Lower leg skin (tissue), 4 donors: ENCODE data around the gene FUBP1. TPM values are rescaled to one million over a fixed set of nuclear protein-coding genes. Genes with fewer than 3 reads are reported as not detected.

ENCODE experiments used
- DNase-seq, 2 donors: peaks; one replicate each; pipeline ENCODE4 v3.0.0-alpha.2; 2019; ENCODE audit warnings: low spot score in 2 of 2
- H3K4me3 ChIP-seq: fragments of 200-600 bp; sonication (generic); 2 replicates; pipeline ENCODE4 v1.5.1; 2017; ENCODE audit warnings: mild to moderate bottlenecking, low read depth; ENCODE audit not compliant: poor library complexity, severe bottlenecking
- POLR2A ChIP-seq, 2 donors: fragments of 450-650 bp; IDR thresholded peaks; one replicate each; pipeline ENCODE4 v1.6.1; 2016 to 2017; ENCODE audit warnings: antibody characterized with exemption in 2 of 2, mild to moderate bottlenecking in 1 of 2, moderate library complexity in 1 of 2
- WGBS, 2 donors: methylation state at CpG; one replicate each; pipeline ENCODE4 v1.1.5; 2018; 5-methylcytosine and 5-hydroxymethylcytosine counted together
- intact Hi-C: fragments of 100-400 bp; cut with DNase I; formaldehyde crosslinking; loops from one replicate; pipeline ENCODE4 v1.15.0; 2023; ENCODE audit warnings: low total_unique reads
- total RNA-seq, 4 donors: library from RNA; depleted of rRNA; stranded (reverse); fragments of >200 nt; gene quantifications; one replicate each; pipeline ENCODE4 v1.1.0, GENCODE V29; 2016
- TF ChIP-seq, protein P1 (sequence below), 3 donors: fragments of 450-650 bp; IDR thresholded peaks; one replicate each; pipeline ENCODE4 v1.5.1; 2016; ENCODE audit warnings: antibody characterized with exemption in 3 of 3, mild to moderate bottlenecking in 3 of 3, moderate library complexity in 2 of 3

The FUBP1 gene
- total RNA-seq, 4 donors from 2014 or later: 48.7 to 105 (median 58.9) TPM

DNA sequence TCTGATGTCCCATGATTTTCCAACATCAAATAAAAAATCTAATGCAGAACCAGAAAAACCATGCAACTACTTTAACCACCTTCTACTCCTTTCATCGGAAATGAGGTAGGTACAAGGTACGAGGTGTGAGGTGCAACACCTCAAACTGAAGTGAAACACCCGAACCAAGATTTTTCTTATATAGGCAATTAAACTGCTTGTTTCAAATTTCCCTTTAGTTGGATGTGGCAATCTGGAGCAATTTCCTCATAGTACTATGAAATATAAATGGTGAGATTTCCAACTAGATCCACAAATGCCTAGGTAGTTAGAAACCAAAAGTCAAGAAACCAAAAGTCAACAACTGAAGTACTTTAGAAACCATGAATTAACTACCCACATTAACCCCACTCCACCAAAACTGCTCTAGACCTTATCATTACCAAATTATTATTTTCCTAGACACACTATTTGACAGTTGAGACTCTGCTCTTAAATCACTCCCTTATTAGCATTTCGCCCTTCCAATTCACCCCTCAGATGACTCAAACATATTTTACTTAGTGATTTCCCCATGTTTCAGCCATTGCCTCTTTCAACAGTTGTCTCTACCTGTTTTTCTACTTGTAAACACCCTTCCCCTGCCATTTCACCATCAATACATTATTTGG lies 37.8 kb downstream of the FUBP1 start:
- no peak for DNase-seq
- intact Hi-C loops: no loop called here
- H3K4me3 ChIP-seq: no peak overlapping the region
- WGBS, 2 donors: 93 to 95% methylated on average over 4 of the region's 4 CpGs
- TF ChIP-seq POLR2A (IDR thresholded peaks at IDR 0.05): no peak
- TF ChIP-seq, protein P1, sequence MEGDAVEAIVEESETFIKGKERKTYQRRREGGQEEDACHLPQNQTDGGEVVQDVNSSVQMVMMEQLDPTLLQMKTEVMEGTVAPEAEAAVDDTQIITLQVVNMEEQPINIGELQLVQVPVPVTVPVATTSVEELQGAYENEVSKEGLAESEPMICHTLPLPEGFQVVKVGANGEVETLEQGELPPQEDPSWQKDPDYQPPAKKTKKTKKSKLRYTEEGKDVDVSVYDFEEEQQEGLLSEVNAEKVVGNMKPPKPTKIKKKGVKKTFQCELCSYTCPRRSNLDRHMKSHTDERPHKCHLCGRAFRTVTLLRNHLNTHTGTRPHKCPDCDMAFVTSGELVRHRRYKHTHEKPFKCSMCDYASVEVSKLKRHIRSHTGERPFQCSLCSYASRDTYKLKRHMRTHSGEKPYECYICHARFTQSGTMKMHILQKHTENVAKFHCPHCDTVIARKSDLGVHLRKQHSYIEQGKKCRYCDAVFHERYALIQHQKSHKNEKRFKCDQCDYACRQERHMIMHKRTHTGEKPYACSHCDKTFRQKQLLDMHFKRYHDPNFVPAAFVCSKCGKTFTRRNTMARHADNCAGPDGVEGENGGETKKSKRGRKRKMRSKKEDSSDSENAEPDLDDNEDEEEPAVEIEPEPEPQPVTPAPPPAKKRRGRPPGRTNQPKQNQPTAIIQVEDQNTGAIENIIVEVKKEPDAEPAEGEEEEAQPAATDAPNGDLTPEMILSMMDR (IDR thresholded peaks at IDR 0.05): no peak

DNA sequence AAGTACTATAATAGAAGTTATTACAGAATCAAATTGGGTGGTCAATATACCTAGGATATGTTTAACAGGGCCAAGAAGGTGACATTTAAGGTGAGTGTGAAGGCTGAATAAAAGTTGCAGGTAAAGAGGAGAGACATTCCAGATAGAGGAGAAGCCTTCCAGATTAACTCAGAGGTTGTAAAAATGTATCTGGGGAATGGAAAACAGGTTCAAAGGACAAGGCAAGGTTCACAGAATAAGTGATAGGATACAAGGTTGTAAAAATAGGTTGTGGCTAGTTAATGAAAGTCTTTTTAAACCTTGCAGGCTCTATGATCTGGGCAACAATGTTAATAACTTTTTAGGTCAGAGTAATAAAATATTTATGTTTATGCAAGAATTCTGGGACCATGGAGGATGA lies 40.2 kb downstream of the FUBP1 start:
- TF ChIP-seq, protein P1 (IDR thresholded peaks at IDR 0.05): no peak
- no peak for TF ChIP-seq POLR2A (IDR thresholded peaks at IDR 0.05)
- DNase-seq: no peak
- no peak overlapping the region for H3K4me3 ChIP-seq
- intact Hi-C loops: no loop called here

DNA sequence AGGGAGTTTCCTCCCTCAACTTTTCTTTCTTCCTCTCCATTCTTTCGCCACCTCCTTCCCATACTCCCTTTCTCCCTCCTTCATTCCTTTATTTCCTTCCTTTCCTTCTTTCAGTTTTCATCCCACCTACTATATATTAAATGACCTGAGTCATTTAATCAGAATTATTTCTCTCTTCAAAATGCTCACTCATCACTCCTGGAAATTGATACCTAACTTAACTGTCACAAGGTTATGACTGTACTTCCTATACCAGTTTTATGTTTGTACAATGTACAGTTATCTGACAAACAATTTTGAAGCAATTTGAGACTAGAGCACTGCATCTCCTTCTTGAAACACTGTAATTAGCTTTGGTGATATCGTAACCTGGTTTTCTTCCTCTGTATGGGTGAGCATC lies 49.1 kb downstream of the FUBP1 start:
- TF ChIP-seq, protein P1 (IDR thresholded peaks at IDR 0.05): no peak
- no peak for DNase-seq
- no peak overlapping the region for H3K4me3 ChIP-seq
- intact Hi-C loops: no loop called here
- 96 to 98% methylated on average over 2 of the region's 2 CpGs for WGBS, 2 donors

- 83 to 91% methylated on average over 4 of the region's 4 CpGs for WGBS, 2 donors
- no peak for DNase-seq
- intact Hi-C loops: no loop called here
- no peak for TF ChIP-seq POLR2A (IDR thresholded peaks at IDR 0.05)
- TF ChIP-seq, protein P1 (IDR thresholded peaks at IDR 0.05): no peak
- no peak overlapping the region for H3K4me3 ChIP-seq
Measured at GRCh38 chr1:77927414-77927813, 51.5 kb downstream of the FUBP1 start.

DNA sequence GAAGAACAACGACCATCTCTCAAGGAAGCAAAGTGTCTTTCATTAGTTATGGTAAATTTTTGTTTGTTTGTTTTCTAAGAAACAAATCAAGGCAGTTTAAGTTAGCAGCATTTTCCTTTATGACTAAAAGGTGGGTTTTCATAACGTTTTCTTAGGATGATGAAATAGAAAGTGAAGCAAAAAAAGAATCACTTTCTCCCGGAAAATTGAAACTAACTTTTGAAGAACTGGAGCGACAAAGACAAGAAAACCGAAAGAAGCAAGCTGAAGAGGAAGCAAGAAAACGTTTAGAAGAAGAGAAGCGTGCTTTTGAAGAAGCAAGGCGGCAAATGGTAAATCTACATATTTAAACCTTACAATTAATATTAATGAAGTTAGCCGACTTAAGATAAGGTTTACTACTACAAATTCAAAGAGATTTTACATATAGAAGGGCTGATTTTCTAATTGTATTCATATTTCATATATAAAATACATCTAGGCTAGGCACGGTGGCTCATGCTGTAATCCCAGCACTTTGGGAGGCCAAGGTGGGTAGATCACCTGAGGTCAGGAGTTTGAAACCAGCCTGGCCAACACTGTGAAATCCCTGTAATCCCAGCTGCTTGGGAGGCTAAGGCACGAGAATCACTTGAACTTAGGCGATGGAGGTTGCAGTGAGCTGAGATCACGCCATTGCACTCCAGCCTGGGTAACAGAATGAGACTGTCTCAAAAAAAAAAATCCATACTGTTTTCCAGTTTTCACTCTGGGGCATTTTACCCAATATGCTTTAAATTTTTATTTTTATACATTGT lies 52.1 kb downstream of the FUBP1 start:
- TF ChIP-seq, protein P1 (IDR thresholded peaks at IDR 0.05): no peak
- no peak for TF ChIP-seq POLR2A (IDR thresholded peaks at IDR 0.05)
- 71 to 72% methylated on average over 13 of the region's 13 CpGs for WGBS, 2 donors
- DNase-seq: no peak
- no peak overlapping the region for H3K4me3 ChIP-seq
- intact Hi-C loops: no loop called here
